Trophoblast cell (in vitro differentiated cells and primary cell): ENCODE data around the gene CREBZF.

ENCODE experiments used
- DNase-seq, 2 donors: peaks; one replicate each; pipeline ENCODE4 v3.0.0-alpha.2; 2016
- H2AFZ ChIP-seq: 2 replicates; pipeline ENCODE4 v1.6.1; 2013; ENCODE audit warnings: low read length, moderate library complexity, mild to moderate bottlenecking; ENCODE audit not compliant: insufficient read depth, poor library complexity
- H2AK5ac ChIP-seq: 2 replicates; pipeline ENCODE4 v1.6.1; 2013; ENCODE audit warnings: mild to moderate bottlenecking, low read length
- H2BK120ac ChIP-seq: 2 replicates; pipeline ENCODE4 v1.6.1; 2013; ENCODE audit warnings: low read length, mild to moderate bottlenecking, moderate library complexity; ENCODE audit not compliant: insufficient read depth, poor library complexity
- H2BK12ac ChIP-seq: 2 replicates; pipeline ENCODE4 v1.6.1; 2013; ENCODE audit warnings: mild to moderate bottlenecking, low read length, moderate library complexity
- H2BK5ac ChIP-seq: 2 replicates; pipeline ENCODE4 v1.6.1; 2013; ENCODE audit warnings: low read length, low read depth, moderate library complexity, mild to moderate bottlenecking; ENCODE audit not compliant: poor library complexity
- H3K14ac ChIP-seq: 2 replicates; pipeline ENCODE4 v1.6.1; 2013; ENCODE audit warnings: mild to moderate bottlenecking, low read length
- H3K18ac ChIP-seq: 2 replicates; pipeline ENCODE4 v1.6.1; 2013; ENCODE audit warnings: mild to moderate bottlenecking, low read length
- H3K23ac ChIP-seq: 2 replicates; pipeline ENCODE4 v1.6.1; 2013; ENCODE audit warnings: low read length
- H3K27ac ChIP-seq: 2 replicates; pipeline ENCODE4 v1.5.1; 2013; ENCODE audit warnings: low read depth, mild to moderate bottlenecking, inconsistent platforms, low read length, moderate library complexity
- H3K27me3 ChIP-seq: 2 replicates; pipeline ENCODE4 v1.6.1; 2013; ENCODE audit warnings: inconsistent platforms, mild to moderate bottlenecking, low read length, moderate library complexity; ENCODE audit not compliant: insufficient read depth
- H3K36me3 ChIP-seq, 2 experiments: 1 replicate in 1 of 2; 2 replicates in 1 of 2; pipeline ENCODE4 v1.6.1; 2013; ENCODE audit warnings: low read length in 2 of 2, mild to moderate bottlenecking in 2 of 2, moderate library complexity in 1 of 2; ENCODE audit not compliant: insufficient read depth in 2 of 2, control insufficient read depth in 1 of 2
- H3K4ac ChIP-seq: 2 replicates; pipeline ENCODE4 v1.6.1; 2013; ENCODE audit warnings: low read depth, mild to moderate bottlenecking, low read length, moderate library complexity
- H3K4me1 ChIP-seq, 2 experiments: 1 replicate in 1 of 2; 2 replicates in 1 of 2; pipeline ENCODE4 v1.6.1; 2013; ENCODE audit warnings: low read length in 2 of 2, mild to moderate bottlenecking in 2 of 2, moderate library complexity in 1 of 2; ENCODE audit not compliant: insufficient read depth in 2 of 2, control insufficient read depth in 1 of 2
- H3K4me2 ChIP-seq: 2 replicates; pipeline ENCODE4 v1.6.1; 2013; ENCODE audit warnings: inconsistent platforms, mild to moderate bottlenecking, low read length, moderate library complexity
- H3K4me3 ChIP-seq: 2 replicates; pipeline ENCODE4 v1.5.1; 2013; ENCODE audit warnings: mild to moderate bottlenecking, low read depth, low read length, inconsistent platforms
- H3K79me1 ChIP-seq: one replicate; pipeline ENCODE4 v1.6.1; 2013; ENCODE audit warnings: low read length
- H3K79me2 ChIP-seq: 2 replicates; pipeline ENCODE4 v1.6.1; 2013; ENCODE audit warnings: low read length, mild to moderate bottlenecking; ENCODE audit not compliant: control insufficient read depth, insufficient read depth, poor library complexity
- H3K9ac ChIP-seq: 2 replicates; pipeline ENCODE4 v1.6.1; 2013; ENCODE audit warnings: mild to moderate bottlenecking, low read length
- H3K9me3 ChIP-seq: 2 replicates; pipeline ENCODE4 v1.6.1; 2013; ENCODE audit warnings: low read depth, mild to moderate bottlenecking, control low read depth, inconsistent platforms, low read length; ENCODE audit not compliant: insufficient read depth
- H4K12ac ChIP-seq: 2 replicates; pipeline ENCODE4 v1.6.1; 2013; ENCODE audit warnings: low read depth, mild to moderate bottlenecking, low read length, moderate library complexity
- H4K8ac ChIP-seq: 2 replicates; pipeline ENCODE4 v1.6.1; 2013; ENCODE audit warnings: low read depth, mild to moderate bottlenecking, low read length, moderate library complexity
- H4K91ac ChIP-seq: one replicate; pipeline ENCODE4 v1.6.1; 2013; ENCODE audit warnings: low read depth, mild to moderate bottlenecking, low read length, moderate library complexity
- WGBS: extraction: QIAGEN DNeasy Blood & Tissue Kit; methylation state at CpG from one replicate; pipeline ENCODE4 v1.1.7; 2013; ENCODE audit warnings: missing lambda C conversion rate; ENCODE audit not compliant: insufficient read length, insufficient coverage; ENCODE audit errors: extremely low coverage; 5-methylcytosine and 5-hydroxymethylcytosine counted together

CREBZF gene

DNA sequence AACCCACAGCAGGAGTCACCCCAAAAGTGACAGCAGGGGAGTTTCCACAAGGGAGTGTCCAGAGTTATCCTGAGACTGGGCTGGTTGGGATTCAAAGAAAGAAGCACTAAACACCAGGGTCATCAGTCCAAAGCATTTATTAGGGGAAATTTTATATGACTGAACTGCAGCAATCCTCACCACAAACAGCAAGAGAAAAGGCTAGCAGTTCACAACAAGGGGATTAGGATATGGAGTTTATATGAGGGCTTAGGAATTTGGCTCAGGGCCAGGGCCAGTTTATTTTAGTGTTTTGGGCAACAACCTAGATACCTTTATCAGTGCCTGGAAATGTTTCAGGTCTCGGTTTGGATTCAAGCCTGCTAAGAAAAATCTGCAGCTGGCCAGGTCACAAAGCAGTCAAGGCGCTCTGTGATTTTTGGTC is 21.7 kb downstream of the CREBZF start:
- no peak overlapping the region for H4K12ac ChIP-seq
- no peak overlapping the region for H3K18ac ChIP-seq
- no peaks in the 10 kb centered on the region for H3K4me1 ChIP-seq
- no peak overlapping the region for H4K91ac ChIP-seq
- H3K36me3 ChIP-seq = no peaks in the 10 kb centered on the region
- no peak overlapping the region for H4K8ac ChIP-seq
- H3K79me2 ChIP-seq = no peaks in the 10 kb centered on the region
- H3K79me1 ChIP-seq = peaks cover 6% of the 10 kb centered on the region
- no peak overlapping the region for H3K9ac ChIP-seq
- no peak overlapping the region for H3K4ac ChIP-seq
- no peak overlapping the region for H2AFZ ChIP-seq
- H3K23ac ChIP-seq = no peak overlapping the region
- WGBS = no CpG with 5 or more reads among the region's 2 CpGs
- no peak overlapping the region for H3K4me3 ChIP-seq
- no peak overlapping the region for H2AK5ac ChIP-seq
- no peak overlapping the region for H3K27ac ChIP-seq
- no peaks in the 10 kb centered on the region for H3K9me3 ChIP-seq
- no peak overlapping the region for H2BK12ac ChIP-seq
- no peak overlapping the region for H3K14ac ChIP-seq
- DNase-seq = no peak
- H2BK5ac ChIP-seq = no peak overlapping the region
- no peaks in the 10 kb centered on the region for H3K27me3 ChIP-seq
- no peak overlapping the region for H2BK120ac ChIP-seq
- no peak overlapping the region for H3K4me2 ChIP-seq

DNA sequence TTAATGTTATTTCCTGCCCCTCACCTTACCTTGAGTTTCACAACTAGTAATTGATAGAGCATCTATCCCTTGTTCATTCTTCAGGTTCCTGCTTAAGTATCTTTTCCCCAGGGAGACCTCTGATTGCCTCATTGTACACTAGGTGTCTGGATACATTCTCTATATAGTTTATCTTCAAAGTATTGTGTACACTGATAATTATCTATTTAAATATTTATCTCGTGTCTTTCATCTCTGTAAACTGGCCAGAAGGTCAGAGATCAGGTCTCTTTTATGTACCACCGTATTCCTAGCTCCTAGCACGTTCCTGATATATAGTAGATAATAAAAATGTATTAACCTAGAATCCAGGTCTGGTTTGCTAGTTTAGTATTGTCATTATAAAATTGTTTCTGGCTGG is 30.2 kb downstream of the CREBZF start:
- Histone ChIP-seq H4K12ac (no peak overlapping the region), H3K9me3 (no peaks in the 10 kb centered on the region), H2AFZ (no peak overlapping the region), H4K91ac (no peak overlapping the region), H3K79me2 (no peaks in the 10 kb centered on the region), H3K27me3 (no peaks in the 10 kb centered on the region), H3K14ac (no peak overlapping the region), H3K9ac (no peak overlapping the region), H3K4me1 (no peaks in the 10 kb centered on the region), H3K4me3 (no peak overlapping the region), H2AK5ac (no peak overlapping the region), H2BK120ac (no peak overlapping the region), H3K18ac (no peak overlapping the region), H3K4ac (no peak overlapping the region), H3K4me2 (no peak overlapping the region), H3K23ac (no peak overlapping the region), H3K79me1 (no peaks in the 10 kb centered on the region), H2BK5ac (no peak overlapping the region), H3K36me3 (peaks cover 2 to 5% of the 10 kb centered on the region in 2 experiments), H4K8ac (no peak overlapping the region), H3K27ac (no peak overlapping the region), H2BK12ac (no peak overlapping the region)
- no peak for DNase-seq
- no CpG with 5 or more reads among the region's 3 CpGs for WGBS

DNA sequence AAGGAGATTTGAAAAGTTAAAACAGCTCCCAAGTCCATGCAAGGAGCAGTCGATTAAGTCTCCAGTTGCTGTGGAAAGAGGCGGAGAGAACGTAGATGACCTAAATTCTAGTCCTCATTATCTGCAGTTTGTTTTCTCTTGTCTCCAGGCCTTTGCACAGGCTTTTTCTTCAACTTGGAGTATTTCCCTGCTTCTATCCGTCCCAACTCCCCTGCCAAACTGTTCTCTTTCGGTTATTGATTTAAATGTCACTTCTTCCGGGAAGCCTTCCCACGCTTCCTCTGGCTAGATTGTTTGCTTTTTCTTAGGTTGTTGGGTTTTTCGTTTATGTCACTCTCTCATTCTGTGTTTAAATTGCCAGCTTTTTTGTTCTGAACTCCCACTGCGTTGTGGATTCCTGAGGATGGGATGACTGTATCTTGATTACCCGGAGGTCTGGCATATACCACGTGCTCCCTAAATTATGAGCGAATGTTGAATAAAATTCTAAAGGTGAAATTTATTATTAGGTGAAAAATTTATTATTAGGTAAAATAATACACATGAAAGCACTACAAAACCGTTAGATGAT is 36.1 kb downstream of the CREBZF start:
- Histone ChIP-seq H3K27me3 (no peaks in the 10 kb centered on the region), H4K12ac (peak overlapping the region; percentile 0), H3K4ac (peak overlapping the region; percentile 43), H3K9ac (peak overlapping the region; percentile 81), H3K4me2 (peak overlapping the region; percentile 90), H3K23ac (no peak overlapping the region), H3K79me1 (peaks cover 7% of the 10 kb centered on the region), H2BK12ac (no peak overlapping the region), H3K27ac (no peak overlapping the region), H3K18ac (no peak overlapping the region), H2BK120ac (no peak overlapping the region), H3K79me2 (peaks cover 2% of the 10 kb centered on the region), H3K14ac (peak overlapping the region; percentile 8), H4K91ac (no peak overlapping the region), H3K4me1 (peaks cover 0 to 4% of the 10 kb centered on the region in 2 experiments), H3K9me3 (no peaks in the 10 kb centered on the region), H2AFZ (peak overlapping the region; percentile 14), H4K8ac (peak overlapping the region; percentile 56), H3K36me3 (peaks cover 2 to 4% of the 10 kb centered on the region in 2 experiments), H3K4me3 (peak overlapping the region; percentile 79), H2BK5ac (peak overlapping the region; percentile 42), H2AK5ac (no peak overlapping the region)
- DNase-seq = no peak
- WGBS = no CpG with 5 or more reads among the region's 13 CpGs

DNA sequence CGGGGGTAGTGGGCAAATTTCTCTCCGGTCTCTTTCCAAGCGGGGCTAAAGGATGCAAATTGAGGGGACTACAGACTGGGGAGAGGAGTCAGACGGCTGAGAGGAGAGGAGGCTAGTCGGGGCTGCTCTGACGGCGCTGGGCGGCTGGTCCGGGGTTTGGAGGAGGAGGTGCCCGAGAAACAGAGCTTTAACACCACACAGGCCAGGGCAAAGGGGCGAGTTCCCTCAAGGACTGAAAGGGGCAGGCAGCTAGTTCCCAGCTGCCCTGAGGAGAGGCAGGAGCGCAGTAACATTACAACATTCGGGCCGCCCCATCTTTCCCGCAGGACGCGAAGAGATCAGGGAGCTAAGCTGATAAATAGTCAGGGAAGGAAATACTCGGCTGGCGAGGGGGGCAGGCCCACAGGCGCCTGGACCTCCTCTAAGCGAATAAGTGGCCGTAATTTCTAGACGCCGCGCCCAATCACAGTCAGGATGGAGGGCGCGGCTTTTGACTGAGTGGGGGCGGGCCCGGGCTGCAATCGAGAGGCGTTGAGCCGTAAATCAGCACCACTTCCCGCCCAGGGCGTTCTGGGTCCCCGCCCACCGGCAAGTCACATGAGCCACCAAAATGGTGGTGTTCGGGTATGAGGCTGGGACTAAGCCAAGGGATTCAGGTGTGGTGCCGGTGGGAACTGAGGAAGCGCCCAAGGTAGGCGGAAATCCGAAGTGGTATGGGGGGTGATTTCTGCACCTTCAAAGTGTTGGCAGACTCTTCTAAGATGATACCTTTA is 36.7 kb downstream of the CREBZF start, which contains the start of gene TMEM126B:
Gene TMEM126B, plus strand, starts transcription at position 596 of the 773 bp plus-strand sequence. Its CDS starts 15 bp downstream, at position 611.
- H3K18ac ChIP-seq = peak within 1 kb of the TSS; percentile 81
- H3K4me1 ChIP-seq = peaks cover 0 to 4% of the 10 kb centered on the region in 2 experiments
- H4K91ac ChIP-seq = peak within 1 kb of the TSS; percentile 74
- H3K9ac ChIP-seq = peak within 1 kb of the TSS; percentile 81
- H2AFZ ChIP-seq = peak within 1 kb of the TSS; percentile 99
- peak within 1 kb of the TSS; percentile 73 for H4K8ac ChIP-seq
- H3K79me2 ChIP-seq = peaks cover 2% of the 10 kb centered on the region
- peak within 1 kb of the TSS; percentile 74 for H3K14ac ChIP-seq
- H3K4me2 ChIP-seq = peak within 1 kb of the TSS; percentile 93
- H3K4ac ChIP-seq = peak within 1 kb of the TSS; percentile 43
- H3K27ac ChIP-seq = peak within 1 kb of the TSS; percentile 37
- peak within 1 kb of the TSS; percentile 52 for H2BK120ac ChIP-seq
- no CpG with 5 or more reads among the region's 41 CpGs for WGBS
- H3K79me1 ChIP-seq = peaks cover 7% of the 10 kb centered on the region
- peak; percentile 99 for DNase-seq
- H4K12ac ChIP-seq = peak within 1 kb of the TSS; percentile 61
- H3K23ac ChIP-seq = no peak within 1 kb of the TSS
- H2BK5ac ChIP-seq = peak within 1 kb of the TSS; percentile 42
- H3K36me3 ChIP-seq = peaks cover 2 to 4% of the 10 kb centered on the region in 2 experiments
- H2AK5ac ChIP-seq = no peak within 1 kb of the TSS
- no peaks in the 10 kb centered on the region for H3K27me3 ChIP-seq
- no peaks in the 10 kb centered on the region for H3K9me3 ChIP-seq
- H2BK12ac ChIP-seq = no peak within 1 kb of the TSS
- H3K4me3 ChIP-seq = peak within 1 kb of the TSS; percentile 79
